Bronchial epithelial cell (primary cell): ENCODE results near the gene IFITM1. TPM values are rescaled to one million over a fixed set of nuclear protein-coding genes. Genes with fewer than 3 reads are reported as not detected.
"Not testable (repeated sequence)": the region's sequence is repeated elsewhere in the genome, so short reads cannot be mapped to it uniquely, and the experiment has no call there.

Experiments
- DNase-seq: peaks from one replicate; pipeline ENCODE4 v3.0.0-alpha.2; 2010; ENCODE audit warnings: low read depth
- FAIRE-seq: peaks from 2 replicates; lab custom pipeline; 2011; peaks lifted over from hg19 to GRCh38; lab: Jason Lieb, UNC
- H3K27me3 ChIP-seq: 2 replicates; pipeline ENCODE4 v1.5.1; 2011; ENCODE audit warnings: low read length; ENCODE audit not compliant: control insufficient read depth, insufficient read depth
- H3K36me3 ChIP-seq: 2 replicates; pipeline ENCODE4 v1.5.1; 2011; ENCODE audit warnings: low read length; ENCODE audit not compliant: control insufficient read depth, insufficient read depth
- H3K4me3 ChIP-seq: 2 replicates; pipeline ENCODE4 v1.5.1; 2011; ENCODE audit warnings: mild to moderate bottlenecking, low read depth, low read length, control low read depth
- total RNA-seq: library from RNA; depleted of rRNA; stranded (reverse); fragments of >200 nt; gene quantifications from 2 replicates; pipeline ENCODE4 v1.2.1, GENCODE V29; 2014
- TF ChIP-seq, protein P1 (sequence below): IDR thresholded peaks from 2 replicates; pipeline ENCODE4 v1.5.1; 2011; ENCODE audit warnings: mild to moderate bottlenecking, moderate library complexity, low read length, control low read depth, inconsistent platforms; ENCODE audit not compliant: insufficient read depth, severe bottlenecking

IFITM1 gene
- total RNA-seq, 1 donor from 2014 or later = 1.8 TPM

- peaks cover 6% of the 10 kb centered on the region for H3K27me3 ChIP-seq
- FAIRE-seq (no peak), DNase-seq (no peak)
- H3K4me3 ChIP-seq = no peak overlapping the region
- TF ChIP-seq, protein P1, sequence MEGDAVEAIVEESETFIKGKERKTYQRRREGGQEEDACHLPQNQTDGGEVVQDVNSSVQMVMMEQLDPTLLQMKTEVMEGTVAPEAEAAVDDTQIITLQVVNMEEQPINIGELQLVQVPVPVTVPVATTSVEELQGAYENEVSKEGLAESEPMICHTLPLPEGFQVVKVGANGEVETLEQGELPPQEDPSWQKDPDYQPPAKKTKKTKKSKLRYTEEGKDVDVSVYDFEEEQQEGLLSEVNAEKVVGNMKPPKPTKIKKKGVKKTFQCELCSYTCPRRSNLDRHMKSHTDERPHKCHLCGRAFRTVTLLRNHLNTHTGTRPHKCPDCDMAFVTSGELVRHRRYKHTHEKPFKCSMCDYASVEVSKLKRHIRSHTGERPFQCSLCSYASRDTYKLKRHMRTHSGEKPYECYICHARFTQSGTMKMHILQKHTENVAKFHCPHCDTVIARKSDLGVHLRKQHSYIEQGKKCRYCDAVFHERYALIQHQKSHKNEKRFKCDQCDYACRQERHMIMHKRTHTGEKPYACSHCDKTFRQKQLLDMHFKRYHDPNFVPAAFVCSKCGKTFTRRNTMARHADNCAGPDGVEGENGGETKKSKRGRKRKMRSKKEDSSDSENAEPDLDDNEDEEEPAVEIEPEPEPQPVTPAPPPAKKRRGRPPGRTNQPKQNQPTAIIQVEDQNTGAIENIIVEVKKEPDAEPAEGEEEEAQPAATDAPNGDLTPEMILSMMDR = no peak
- no peaks in the 10 kb centered on the region for H3K36me3 ChIP-seq
Observed at GRCh38 chr11:303363-303762, 10.5 kb upstream of the IFITM1 start.

DNA sequence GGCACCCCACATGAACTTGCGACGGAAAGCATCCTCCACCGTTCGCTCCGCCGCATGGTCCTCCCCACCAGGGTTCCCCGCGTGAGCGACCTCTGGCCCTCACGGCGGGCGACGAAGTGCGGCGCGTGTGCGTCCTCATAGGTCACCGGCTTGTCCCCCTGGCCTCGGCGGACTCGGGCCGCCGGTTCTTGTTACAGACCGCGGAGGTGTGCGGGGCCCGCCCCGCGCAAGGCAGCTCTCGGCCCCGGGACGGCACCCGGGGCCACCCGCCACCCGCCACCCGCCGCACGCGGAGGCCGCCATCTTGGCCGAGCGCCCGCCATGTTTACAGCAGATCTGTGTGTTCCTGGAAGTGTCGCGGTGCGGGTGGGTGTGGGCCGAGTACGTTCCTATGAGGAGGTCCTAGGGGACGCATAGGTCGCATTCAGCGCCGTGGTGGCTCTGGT lies 9.8 kb upstream of the IFITM1 start:
- H3K36me3 ChIP-seq = no peaks in the 10 kb centered on the region
- FAIRE-seq = no peak

GRCh38 chr11:304915-305843 lies 8.7 kb upstream of the IFITM1 start:
- Histone ChIP-seq H3K4me3 (no peak overlapping the region), H3K27me3 (peaks cover 1% of the 10 kb centered on the region), H3K36me3 (no peaks in the 10 kb centered on the region)
- TF ChIP-seq, protein P1 = peak; percentile 66
- DNase-seq = peak; percentile 44
- no peak for FAIRE-seq

More for the DNA sequence above, 9.8 kb upstream of the IFITM1 start:
- H3K27me3 ChIP-seq = peaks cover 3% of the 10 kb centered on the region
- no peak overlapping the region for H3K4me3 ChIP-seq
- TF ChIP-seq, protein P1 = no peak
- DNase-seq = no peak

GRCh38 chr11:305844-306211 lies 8.0 kb upstream of the IFITM1 start:
- H3K4me3 ChIP-seq = no peak overlapping the region
- TF ChIP-seq, protein P1 = no peak
- no peaks in the 10 kb centered on the region for H3K36me3 ChIP-seq
- H3K27me3 ChIP-seq = no peaks in the 10 kb centered on the region
- no peak for DNase-seq
- no peak for FAIRE-seq

GRCh38 chr11:306645-307371 lies 7.0 kb upstream of the IFITM1 start:
- Histone ChIP-seq H3K27me3 (no peaks in the 10 kb centered on the region), H3K4me3 (no peak overlapping the region), H3K36me3 (no peaks in the 10 kb centered on the region)
- DNase-seq = no peak
- FAIRE-seq = no peak
- TF ChIP-seq, protein P1 = no peak

DNA sequence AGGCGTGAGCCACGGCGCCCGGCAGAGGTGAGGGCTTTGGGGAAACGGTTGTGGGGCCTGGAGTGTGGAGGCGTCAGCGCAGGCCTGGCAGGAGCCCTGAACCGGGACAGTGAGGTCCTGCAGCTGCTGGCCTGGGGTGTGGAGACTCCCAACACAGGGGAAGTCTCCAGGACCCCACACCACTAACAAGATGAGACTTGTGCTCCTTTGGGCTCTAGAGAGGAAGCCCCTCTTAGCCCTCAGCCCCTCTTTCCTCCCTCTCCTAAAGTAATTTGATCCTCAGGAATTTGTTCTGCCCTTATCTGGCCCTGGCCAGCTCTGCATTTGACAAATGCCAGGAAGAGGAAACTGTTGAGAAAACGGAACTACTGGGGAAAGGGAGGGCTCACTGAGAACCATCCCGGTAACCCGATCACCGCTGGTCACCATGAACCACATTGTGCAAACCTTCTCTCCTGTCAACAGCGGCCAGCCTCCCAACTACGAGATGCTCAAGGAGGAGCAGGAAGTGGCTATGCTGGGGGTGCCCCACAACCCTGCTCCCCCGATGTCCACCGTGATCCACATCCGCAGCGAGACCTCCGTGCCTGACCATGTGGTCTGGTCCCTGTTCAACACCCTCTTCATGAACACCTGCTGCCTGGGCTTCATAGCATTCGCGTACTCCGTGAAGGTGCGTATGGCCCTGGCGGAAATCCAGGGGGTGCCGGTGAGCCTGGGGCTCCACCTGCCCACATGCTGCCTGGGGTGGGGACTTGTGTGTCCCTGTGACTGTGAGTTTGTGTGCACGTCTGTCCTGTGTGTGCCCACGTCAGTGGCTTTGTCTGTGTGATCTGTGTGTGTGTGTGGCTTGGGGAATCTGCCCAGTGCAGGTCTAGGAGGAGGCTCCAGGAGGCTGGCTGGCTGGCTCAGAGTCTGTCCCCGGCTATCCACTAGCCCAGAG lies 5.8 kb upstream of the IFITM1 start, which contains the start of gene IFITM2:
IFITM2 (plus strand) TSS at position 51 of the 943 bp plus-strand sequence; CDS start at position 428, 377 bp downstream.
- peak; percentile 36 for DNase-seq
- H3K27me3 ChIP-seq, FAIRE-seq, H3K36me3 ChIP-seq: not testable (repeated sequence)
- H3K4me3 ChIP-seq = peak within 1 kb of the TSS; percentile 47

GRCh38 chr11:308740-309665 lies 4.8 kb upstream of the IFITM1 start:
- H3K4me3 ChIP-seq = peak overlapping the region; percentile 20
- DNase-seq = peak; percentile 48
- H3K27me3 ChIP-seq, H3K36me3 ChIP-seq, FAIRE-seq: not testable (repeated sequence)
